ENCODE measurements around the gene FGF1. TPM values are rescaled to one million over a fixed set of nuclear protein-coding genes. Genes with fewer than 3 reads are reported as not detected.

The FGF1 gene
- total RNA-seq, 2 donors from 2014 or later = not detected

DNA sequence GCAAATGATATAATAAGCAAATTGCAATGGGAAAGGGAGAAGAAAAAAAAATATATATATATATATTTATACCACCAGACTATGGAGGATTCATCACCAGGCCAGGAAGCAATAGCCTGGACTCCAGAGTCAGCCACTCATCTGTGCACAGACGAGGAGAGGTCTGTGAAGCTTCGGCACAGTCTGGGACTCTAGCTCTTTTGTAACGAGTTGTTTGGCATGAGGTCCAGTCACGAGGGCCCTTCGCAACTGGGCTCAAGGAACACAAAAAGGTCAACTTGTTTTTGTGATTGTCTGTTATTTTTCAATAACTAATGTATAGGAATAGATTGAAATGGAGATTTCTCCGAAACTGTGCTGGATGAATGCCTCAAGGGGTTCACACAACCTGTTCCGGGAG, 14.7 kb upstream of the FGF1 start:
- H3K27ac Mint-ChIP-seq = no peak overlapping the region
- H3K36me3 Mint-ChIP-seq = no peaks in the 10 kb centered on the region
- H3K9me3 Mint-ChIP-seq = no peaks in the 10 kb centered on the region
- DNase-seq (ENCODE audit: low spot score in 2 of 2) (no peak), ATAC-seq (no peak)

DNA sequence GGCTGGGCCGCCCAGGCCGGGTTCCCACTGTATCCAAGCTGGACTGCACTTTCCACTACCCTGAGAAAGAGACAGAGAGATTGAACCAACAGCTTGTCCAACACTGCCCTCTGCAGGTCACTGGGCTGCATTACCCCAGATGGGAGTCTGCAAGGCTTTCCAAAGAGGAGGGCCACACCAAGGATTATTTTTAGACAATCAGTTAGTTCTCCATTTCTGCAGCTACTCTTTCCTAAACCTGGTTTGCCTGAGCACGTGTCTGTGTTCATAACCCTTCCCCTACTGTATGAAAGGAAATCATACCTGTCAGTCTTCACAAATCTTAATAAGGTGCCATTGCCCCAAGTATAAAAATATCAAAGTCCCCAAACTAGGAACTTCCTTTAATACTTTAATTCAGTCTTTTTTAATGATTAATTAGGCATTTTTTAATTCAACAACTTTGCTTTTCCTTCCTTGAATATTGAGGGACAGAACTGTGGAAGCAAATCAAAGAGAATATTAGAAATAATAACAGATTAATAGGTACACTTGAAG, 13.4 kb upstream of the FGF1 start:
- Mint-ChIP-seq H3K27ac (no peak overlapping the region), H3K36me3 (no peaks in the 10 kb centered on the region), H3K9me3 (no peaks in the 10 kb centered on the region)
- DNase-seq (ENCODE audit: low spot score in 2 of 2) (peak; percentile 69 to 83), ATAC-seq (peak; percentile 74 to 78)

DNA sequence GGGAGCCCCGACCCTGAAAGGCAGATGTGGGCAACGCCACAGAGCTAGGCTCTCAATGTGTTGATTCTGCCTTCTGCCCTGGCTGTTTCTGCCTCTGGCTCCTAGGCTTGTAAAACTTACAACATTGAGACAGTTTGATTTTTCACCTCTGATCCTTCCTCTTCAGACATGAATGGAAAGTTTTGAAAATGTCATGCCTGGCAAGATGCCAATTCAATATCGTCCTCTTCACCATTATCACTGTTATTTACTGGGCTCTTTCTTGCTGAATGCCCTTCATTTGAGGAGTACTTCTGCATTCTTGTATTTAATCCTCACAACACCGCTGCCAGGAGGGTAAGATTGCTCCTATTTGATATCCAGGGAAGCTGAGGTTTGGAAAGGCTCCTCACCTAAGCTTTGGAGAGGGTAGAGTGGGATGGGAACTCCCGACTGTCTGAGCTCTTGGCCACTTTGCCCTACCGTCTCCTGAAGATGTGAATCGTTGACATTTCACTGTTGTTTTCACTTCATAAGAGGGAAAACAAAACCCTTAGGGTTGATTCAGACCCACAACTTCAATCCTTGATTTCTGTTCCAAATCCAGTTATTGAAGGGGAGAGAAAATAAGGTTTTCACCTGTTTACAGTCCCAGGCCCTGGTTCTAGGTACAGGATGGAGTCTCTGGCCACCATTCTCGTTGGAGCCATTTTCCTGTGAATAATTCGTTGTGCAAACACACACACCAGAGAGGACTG, 12.7 kb upstream of the FGF1 start:
- DNase-seq (ENCODE audit: low spot score in 2 of 2) = no peak
- no peak for ATAC-seq
- no peak overlapping the region for H3K27ac Mint-ChIP-seq
- no peaks in the 10 kb centered on the region for H3K36me3 Mint-ChIP-seq
- no peaks in the 10 kb centered on the region for H3K9me3 Mint-ChIP-seq

- DNase-seq (ENCODE audit: low spot score in 2 of 2) (no peak), ATAC-seq (no peak)
- Mint-ChIP-seq H3K9me3 (no peaks in the 10 kb centered on the region), H3K36me3 (no peaks in the 10 kb centered on the region), H3K27ac (no peak overlapping the region)
Observed at GRCh38 chr5:142697356-142698255, 11.7 kb upstream of the FGF1 start.

GRCh38 chr5:142696379-142696778, 10.5 kb upstream of the FGF1 start:
- no peak overlapping the region for H3K27ac Mint-ChIP-seq
- DNase-seq (ENCODE audit: low spot score in 2 of 2) (no peak), ATAC-seq (no peak)
- no peaks in the 10 kb centered on the region for H3K9me3 Mint-ChIP-seq
- H3K36me3 Mint-ChIP-seq = no peaks in the 10 kb centered on the region

GRCh38 chr5:142694092-142694856, 8.4 kb upstream of the FGF1 start:
- H3K9me3 Mint-ChIP-seq = no peaks in the 10 kb centered on the region
- ATAC-seq (peak; percentile 74 to 75), DNase-seq (ENCODE audit: low spot score in 2 of 2) (no peak)
- no peak overlapping the region for H3K27ac Mint-ChIP-seq
- H3K36me3 Mint-ChIP-seq = no peaks in the 10 kb centered on the region

- Mint-ChIP-seq H3K9me3 (no peaks in the 10 kb centered on the region), H3K27ac (no peak overlapping the region), H3K36me3 (no peaks in the 10 kb centered on the region)
- DNase-seq (ENCODE audit: low spot score in 2 of 2) (no peak), ATAC-seq (no peak)
Observed at GRCh38 chr5:142692321-142692894, 6.5 kb upstream of the FGF1 start.

DNA sequence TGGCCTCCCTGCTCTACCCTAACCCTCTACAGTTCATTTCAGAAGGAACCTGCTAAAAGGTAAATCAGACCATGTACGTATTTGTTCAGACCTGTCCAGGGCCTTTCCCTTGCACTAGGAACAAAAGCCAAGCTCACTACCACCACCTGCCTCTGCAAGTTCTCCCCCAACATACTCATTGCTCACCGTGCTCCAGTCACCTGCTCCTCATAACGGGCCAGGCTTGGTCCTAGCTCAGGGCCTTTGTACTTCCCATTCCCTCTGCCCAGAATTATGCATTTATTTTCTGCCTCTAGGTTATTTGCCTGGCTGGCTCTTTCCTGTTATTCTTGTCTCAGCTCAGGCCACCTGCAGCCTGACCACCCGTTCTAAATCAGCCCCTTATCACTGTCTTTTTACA, 4.8 kb upstream of the FGF1 start:
- no peak for DNase-seq (ENCODE audit: low spot score in 2 of 2)
- Mint-ChIP-seq H3K9me3 (no peaks in the 10 kb centered on the region), H3K36me3 (no peaks in the 10 kb centered on the region), H3K27ac (no peak overlapping the region)
- ATAC-seq = no peak

GRCh38 chr5:142689081-142689480, 3.2 kb upstream of the FGF1 start:
- DNase-seq (ENCODE audit: low spot score in 2 of 2) = no peak
- Mint-ChIP-seq H3K27ac (no peak overlapping the region), H3K9me3 (no peaks in the 10 kb centered on the region), H3K36me3 (no peaks in the 10 kb centered on the region)
- ATAC-seq = no peak

- H3K27ac Mint-ChIP-seq = no peak overlapping the region
- H3K36me3 Mint-ChIP-seq = no peaks in the 10 kb centered on the region
- no peak for ATAC-seq
- DNase-seq (ENCODE audit: low spot score in 2 of 2) = no peak
- H3K9me3 Mint-ChIP-seq = no peaks in the 10 kb centered on the region
Observed at GRCh38 chr5:142688281-142688989, 2.5 kb upstream of the FGF1 start.

DNA sequence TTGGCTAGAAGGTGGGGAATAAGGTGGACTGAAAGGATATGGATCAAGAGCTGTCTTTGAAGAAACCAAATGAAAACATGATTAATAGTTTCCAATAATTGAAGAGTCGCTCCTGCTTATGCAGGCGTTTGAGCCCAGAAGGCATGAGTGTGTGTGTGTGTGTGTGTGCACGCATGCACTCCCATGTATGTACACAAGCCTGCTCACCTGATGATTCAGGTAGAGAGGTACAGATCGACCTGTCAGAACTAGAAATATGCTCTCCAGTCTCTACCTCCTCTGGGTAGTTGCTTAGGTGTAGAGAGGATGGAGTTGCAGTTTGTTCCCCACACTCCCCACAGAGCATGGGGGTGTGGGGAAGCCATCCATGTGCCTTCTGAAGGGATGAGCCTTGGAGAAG, 1.1 kb upstream of the FGF1 start:
- Mint-ChIP-seq H3K9me3 (no peaks in the 10 kb centered on the region), H3K27ac (no peak overlapping the region), H3K36me3 (no peaks in the 10 kb centered on the region)
- DNase-seq (ENCODE audit: low spot score in 2 of 2) (no peak), ATAC-seq (no peak)

- H3K36me3 Mint-ChIP-seq = no peaks in the 10 kb centered on the region
Observed at GRCh38 chr5:142686210-142686734, 382 bp upstream of the FGF1 start.

DNA sequence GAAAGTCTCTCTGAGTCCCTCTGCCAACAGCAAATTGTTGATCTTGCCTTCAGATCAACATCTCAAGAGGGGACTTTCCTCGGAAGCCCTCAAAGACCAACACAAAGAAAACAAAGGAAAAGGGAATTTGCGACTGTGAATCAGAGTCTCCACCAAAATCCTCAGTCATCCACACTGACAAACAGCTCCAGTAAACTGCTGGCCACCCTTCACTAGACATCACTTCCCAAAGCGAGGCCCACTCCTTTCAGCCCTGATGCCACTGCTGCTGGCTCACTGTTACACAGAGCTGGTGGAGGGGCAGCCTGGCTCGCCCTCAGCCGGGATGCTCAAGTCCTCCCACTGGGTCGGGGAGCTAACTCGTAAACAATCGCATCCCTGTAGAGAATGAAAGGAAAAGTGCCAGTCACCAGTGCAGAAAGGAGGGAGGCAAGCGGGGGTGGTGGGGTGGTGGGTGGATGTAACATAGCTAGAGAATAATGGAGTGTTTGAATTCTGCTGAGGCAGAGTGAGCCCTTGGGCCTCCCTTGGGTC, 1.3 kb downstream of the FGF1 start:
- DNase-seq (ENCODE audit: low spot score in 2 of 2) (no peak), ATAC-seq (no peak)
- no peak overlapping the region for H3K27ac Mint-ChIP-seq
- H3K9me3 Mint-ChIP-seq = no peaks in the 10 kb centered on the region
- no peaks in the 10 kb centered on the region for H3K36me3 Mint-ChIP-seq

More at GRCh38 chr5:142686210-142686734, 382 bp upstream of the FGF1 start:
- DNase-seq (ENCODE audit: low spot score in 2 of 2) = no peak
- H3K27ac Mint-ChIP-seq = no peak overlapping the region
- no peak for ATAC-seq
- no peaks in the 10 kb centered on the region for H3K9me3 Mint-ChIP-seq

DNA sequence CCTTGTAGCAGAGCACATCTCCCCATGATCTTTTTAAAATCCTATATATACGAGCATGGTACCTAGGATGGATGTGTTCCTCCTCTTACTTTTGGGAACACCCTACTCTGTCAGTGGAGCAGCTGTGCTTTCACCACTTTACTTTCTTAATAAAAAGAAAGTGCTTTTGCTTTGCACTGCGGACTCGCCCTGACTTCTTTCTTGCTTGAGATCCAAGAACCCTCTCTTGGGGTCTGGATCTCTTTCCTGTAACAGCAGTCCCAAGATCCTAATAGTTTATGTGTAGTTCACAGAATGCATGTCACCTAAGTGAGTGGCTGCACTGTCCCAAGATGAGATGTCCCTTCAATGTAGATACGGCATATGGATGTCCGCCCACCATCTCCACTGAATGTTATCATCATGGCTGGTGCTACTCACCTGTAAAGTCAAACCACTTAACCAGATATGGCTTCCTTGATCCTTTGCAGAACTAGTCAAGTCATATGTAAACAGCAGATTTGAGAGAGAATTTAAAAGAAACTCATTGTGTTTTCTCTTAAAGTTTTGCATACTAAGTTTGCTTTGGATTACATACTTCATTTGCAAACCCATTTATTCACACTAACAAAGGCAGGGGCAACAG, 1.9 kb downstream of the FGF1 start:
- no peak for DNase-seq (ENCODE audit: low spot score in 2 of 2)
- H3K9me3 Mint-ChIP-seq = no peaks in the 10 kb centered on the region
- no peak for ATAC-seq
- no peaks in the 10 kb centered on the region for H3K36me3 Mint-ChIP-seq
- H3K27ac Mint-ChIP-seq = no peak overlapping the region

- DNase-seq (ENCODE audit: low spot score in 2 of 2) (no peak), ATAC-seq (no peak)
- Mint-ChIP-seq H3K36me3 (no peaks in the 10 kb centered on the region), H3K27ac (no peak overlapping the region), H3K9me3 (no peaks in the 10 kb centered on the region)
Observed at GRCh38 chr5:142683116-142683515, 2.8 kb downstream of the FGF1 start.
